HCT116 (cell line): ENCODE measurements around the gene FAT1. TPM values are rescaled to one million over a fixed set of nuclear protein-coding genes. Genes with fewer than 3 reads are reported as not detected.

Experiments
- ATAC-seq: fragments of 200-7000 bp; cut with Tn5 transposase; 2 replicates; pipeline ENCODE4 v1.9.1; 2020; ENCODE audit warnings: mild to moderate bottlenecking, moderate library complexity
- BruUV-seq: library from RNA; stranded (reverse); fragments of 400-500 nt; replicated peaks from 2 replicates; lab custom pipeline; 2021; lab: Mats Ljungman, UMichigan
- CTCF ChIA-PET: fragments of 300-600 bp; sonication (Branson Sonifier 250); formaldehyde crosslinking; loops from one replicate; lab custom pipeline; 2021; ENCODE audit warnings: antibody characterized with exemption; lab: Charles Lee
- POLR2A ChIA-PET: fragments of 300-600, 350-600 bp; sonication (Branson Sonifier 250); formaldehyde crosslinking; loops from one replicate; lab custom pipeline; 2021; ENCODE audit warnings: antibody characterized with exemption; lab: Charles Lee
- RAD21 ChIA-PET, 2 experiments: fragments of 300-600 bp; sonication (Branson Sonifier 250); formaldehyde crosslinking; loops; one replicate each; lab custom pipeline; 2023; ENCODE audit warnings: low total read pairs in 2 of 2; ENCODE audit not compliant: uncharacterized antibody in 2 of 2, unreplicated experiment in 2 of 2, low non-redundant PET in 1 of 2; lab: Charles Lee
- DNase-seq: peaks from one replicate; pipeline ENCODE4 v3.0.0-alpha.2; 2010; ENCODE audit warnings: low read depth, low spot score
- H2AFZ ChIP-seq: fragments of 200-600 bp; shearing (Covaris generic), sonication (generic); 2 replicates; pipeline ENCODE4 v1.6.1; 2017; ENCODE audit warnings: low read depth, mixed run types, mixed read lengths, antibody characterized with exemption, low read length; ENCODE audit not compliant: poor library complexity, severe bottlenecking
- H3K27ac ChIP-seq: 2 replicates; pipeline ENCODE4 v1.5.1; 2012; ENCODE audit warnings: low read depth, low read length
- H3K27me3 ChIP-seq: fragments of 200-600 bp; sonication (generic); 2 replicates; pipeline ENCODE4 v1.6.1; 2016; ENCODE audit warnings: mixed run types, low read length, mixed read lengths; ENCODE audit not compliant: insufficient read depth
- H3K36me3 ChIP-seq, 2 experiments: fragments of 200-500 bp in 1 of 2; fragments of 200-600 bp in 1 of 2; sonication (Bioruptor generic) in 1 of 2; sonication (generic) in 1 of 2; 2 replicates each; pipeline versions ENCODE4 v1.5.1 to v1.6.1; 2014 to 2016; ENCODE audit warnings: low read length in 2 of 2, inconsistent platforms in 1 of 2, mixed read lengths in 1 of 2, mixed run types in 1 of 2; ENCODE audit not compliant: insufficient read depth in 2 of 2, control insufficient read depth in 1 of 2
- H3K4me1 ChIP-seq, 2 experiments: fragments of 200-600 bp in 1 of 2; sonication (generic) in 1 of 2; 2 replicates each; pipeline versions ENCODE4 v1.5.1 to v1.6.1; 2012 to 2017; ENCODE audit warnings: low read length in 2 of 2, inconsistent platforms in 1 of 2, mild to moderate bottlenecking in 1 of 2, mixed read lengths in 1 of 2, mixed run types in 1 of 2, moderate library complexity in 1 of 2; ENCODE audit not compliant: insufficient read depth in 2 of 2, control insufficient read depth in 1 of 2
- H3K4me2 ChIP-seq: fragments of 200-600 bp; sonication (generic); 2 replicates; pipeline ENCODE4 v1.6.1; 2017; ENCODE audit warnings: mixed run types, low read length, mixed read lengths
- H3K4me3 ChIP-seq, 2 experiments: fragments of 200-600 bp in 1 of 2; sonication (generic) in 1 of 2; replicated peaks in 1 of 2; 2 replicates each; pipeline ENCODE4 v1.5.1; 2011 to 2016; ENCODE audit warnings: low read length in 2 of 2, control low read depth in 1 of 2, low read depth in 1 of 2, mild to moderate bottlenecking in 1 of 2, mixed read lengths in 1 of 2, mixed run types in 1 of 2
- H3K79me2 ChIP-seq: fragments of 200-600 bp; sonication (generic); 2 replicates; pipeline ENCODE4 v1.6.1; 2017; ENCODE audit warnings: mild to moderate bottlenecking, mixed run types, low read length, moderate library complexity, mixed read lengths; ENCODE audit not compliant: insufficient read depth
- H3K9ac ChIP-seq: fragments of 200-600 bp; sonication (generic); 2 replicates; pipeline ENCODE4 v1.6.1; 2016; ENCODE audit warnings: low read length, mixed read lengths
- H3K9me2 ChIP-seq: fragments of 200-600 bp; sonication (generic), shearing (Covaris generic); 2 replicates; pipeline ENCODE4 v1.6.1; 2017; ENCODE audit warnings: mixed run types, mild to moderate bottlenecking, moderate library complexity; ENCODE audit not compliant: insufficient read depth
- H3K9me3 ChIP-seq, 2 experiments: fragments of 200-500 bp in 1 of 2; fragments of 200-600 bp in 1 of 2; sonication (Bioruptor generic) in 1 of 2; sonication (generic) in 1 of 2; 2 replicates each; pipeline ENCODE4 v1.6.1; 2014 to 2017; ENCODE audit warnings: low read length in 2 of 2, mixed read lengths in 2 of 2, inconsistent platforms in 1 of 2, low read depth in 1 of 2, mild to moderate bottlenecking in 1 of 2, mixed run types in 1 of 2, moderate library complexity in 1 of 2; ENCODE audit not compliant: control insufficient read depth in 1 of 2, insufficient read depth in 1 of 2
- H4K20me1 ChIP-seq: fragments of 200-600 bp; sonication (generic), shearing (Covaris generic); 2 replicates; pipeline ENCODE4 v1.6.1; 2017; ENCODE audit warnings: mixed run types, mild to moderate bottlenecking, moderate library complexity; ENCODE audit not compliant: insufficient read depth
- CBX3 ChIP-seq: IDR thresholded peaks from 2 replicates; pipeline ENCODE4 v1.6.1; 2012; ENCODE audit warnings: low read depth
- CEBPB ChIP-seq: IDR thresholded peaks from 2 replicates; pipeline ENCODE4 v1.6.1; 2012; ENCODE audit warnings: low read depth
- ELF1 ChIP-seq: IDR thresholded peaks from 2 replicates; pipeline ENCODE4 v1.6.1; 2012; ENCODE audit warnings: low read depth, borderline replicate concordance
- EZH2 ChIP-seq: fragments of 200-600 bp; sonication (generic); IDR thresholded peaks from 2 replicates; pipeline ENCODE4 v1.6.1; 2017; ENCODE audit warnings: antibody characterized with exemption, mixed run types
- FOSL1 ChIP-seq: IDR thresholded peaks from 2 replicates; pipeline ENCODE4 v1.6.1; 2012; ENCODE audit warnings: low read depth
- JUND ChIP-seq: IDR thresholded peaks from 2 replicates; pipeline ENCODE4 v1.6.1; 2012
- POLR2A ChIP-seq: IDR thresholded peaks from 2 replicates; pipeline ENCODE4 v1.7.0; 2011; ENCODE audit warnings: borderline replicate concordance; ENCODE audit not compliant: insufficient read depth, insufficient read length; ENCODE audit errors: extremely low read depth
- POLR2AphosphoS5 ChIP-seq: IDR thresholded peaks from 2 replicates; pipeline ENCODE4 v1.6.1; 2011; ENCODE audit warnings: mild to moderate bottlenecking, low read depth, low read length, moderate library complexity
- TCF7L2 ChIP-seq: IDR thresholded peaks from 2 replicates; pipeline ENCODE4 v1.7.0; 2011; ENCODE audit warnings: borderline replicate concordance, inconsistent platforms; ENCODE audit not compliant: insufficient read depth, insufficient read length; ENCODE audit errors: extremely low read depth
- ZFX ChIP-seq: fragments of 450-650 bp; IDR thresholded peaks from 2 replicates; pipeline ENCODE4 v1.6.1; 2017
- ZNF274 ChIP-seq: fragments of 200-500 bp; sonication (Bioruptor generic); IDR thresholded peaks from 2 replicates; pipeline ENCODE4 v1.6.1; 2014; ENCODE audit warnings: mild to moderate bottlenecking, low read depth, low read length, inconsistent platforms
- intact Hi-C: fragments of 100-400 bp; cut with micrococcal nuclease; formaldehyde crosslinking; loops from 2 replicates; pipeline ENCODE4 v1.10.0; 2022
- total RNA-seq: library from RNA; stranded (reverse); gene quantifications from one replicate; pipeline ENCODE4 v1.2.1, GENCODE V29; 2021; ENCODE audit not compliant: unreplicated experiment
- TF ChIP-seq, protein P1 (sequence below), 3 experiments: fragments of 200-600 bp in 1 of 3; sonication (generic) in 1 of 3; IDR thresholded peaks in 2 of 3; conservative IDR thresholded peaks in 1 of 3; 2 replicates each; pipeline ENCODE4 v1.5.1; 2012 to 2017; ENCODE audit warnings: low read depth in 2 of 3, low read length in 2 of 3, antibody characterized with exemption in 1 of 3, borderline replicate concordance in 1 of 3, control low read depth in 1 of 3, mild to moderate bottlenecking in 1 of 3, mixed read lengths in 1 of 3, mixed run types in 1 of 3, moderate library complexity in 1 of 3; ENCODE audit not compliant: insufficient read depth in 1 of 3
- TF ChIP-seq, protein P2 (sequence below): IDR thresholded peaks from 2 replicates; pipeline ENCODE4 v1.6.1; 2011; ENCODE audit warnings: mild to moderate bottlenecking, low read length, moderate library complexity; ENCODE audit not compliant: insufficient replicate concordance; ENCODE audit errors: extremely low read depth
- TF ChIP-seq, protein P3 (sequence below): IDR thresholded peaks from 2 replicates; pipeline ENCODE4 v1.6.1; 2012
- TF ChIP-seq, protein P4 (sequence below): IDR thresholded peaks from 2 replicates; pipeline ENCODE4 v1.6.1; 2012; ENCODE audit warnings: low read depth
- TF ChIP-seq, protein P5 (sequence below): IDR thresholded peaks from 2 replicates; pipeline ENCODE4 v1.6.1; 2012

Gene FAT1
- total RNA-seq, 1 experiment from 2014 or later: 676 TPM

DNA sequence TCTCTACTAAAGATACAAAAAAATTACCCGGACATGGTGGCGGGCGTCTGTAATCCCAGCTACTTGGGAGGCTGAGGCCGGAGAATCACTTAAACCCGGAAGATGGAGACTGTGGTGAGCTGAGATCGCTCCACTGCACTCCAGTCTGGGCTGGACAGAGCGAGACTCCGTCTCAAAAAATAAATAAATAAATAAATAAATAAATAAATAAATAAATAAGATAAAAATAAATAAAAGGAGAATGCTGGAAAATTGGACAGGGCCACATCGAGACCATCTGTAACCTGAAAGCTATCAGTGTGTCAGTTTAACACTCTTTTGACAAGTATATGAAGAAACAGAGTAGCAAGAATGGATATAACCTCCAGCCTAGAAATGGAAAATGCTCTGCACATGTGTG lies 15.7 kb upstream of the FAT1 start (continued):
- TF ChIP-seq, protein P1, sequence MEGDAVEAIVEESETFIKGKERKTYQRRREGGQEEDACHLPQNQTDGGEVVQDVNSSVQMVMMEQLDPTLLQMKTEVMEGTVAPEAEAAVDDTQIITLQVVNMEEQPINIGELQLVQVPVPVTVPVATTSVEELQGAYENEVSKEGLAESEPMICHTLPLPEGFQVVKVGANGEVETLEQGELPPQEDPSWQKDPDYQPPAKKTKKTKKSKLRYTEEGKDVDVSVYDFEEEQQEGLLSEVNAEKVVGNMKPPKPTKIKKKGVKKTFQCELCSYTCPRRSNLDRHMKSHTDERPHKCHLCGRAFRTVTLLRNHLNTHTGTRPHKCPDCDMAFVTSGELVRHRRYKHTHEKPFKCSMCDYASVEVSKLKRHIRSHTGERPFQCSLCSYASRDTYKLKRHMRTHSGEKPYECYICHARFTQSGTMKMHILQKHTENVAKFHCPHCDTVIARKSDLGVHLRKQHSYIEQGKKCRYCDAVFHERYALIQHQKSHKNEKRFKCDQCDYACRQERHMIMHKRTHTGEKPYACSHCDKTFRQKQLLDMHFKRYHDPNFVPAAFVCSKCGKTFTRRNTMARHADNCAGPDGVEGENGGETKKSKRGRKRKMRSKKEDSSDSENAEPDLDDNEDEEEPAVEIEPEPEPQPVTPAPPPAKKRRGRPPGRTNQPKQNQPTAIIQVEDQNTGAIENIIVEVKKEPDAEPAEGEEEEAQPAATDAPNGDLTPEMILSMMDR (IDR thresholded peaks at IDR 0.05 in 2 of 3, conservative IDR thresholded peaks at IDR 0.05 in 1 of 3; ENCODE audit: borderline replicate concordance in 1 of 3, insufficient read depth in 1 of 3, low read depth in 2 of 3, low read length in 2 of 3): no peak
- no peak for TF ChIP-seq CEBPB
- TF ChIP-seq ZFX: no peak
- TF ChIP-seq, all 23 proteins: peak for 0

DNA sequence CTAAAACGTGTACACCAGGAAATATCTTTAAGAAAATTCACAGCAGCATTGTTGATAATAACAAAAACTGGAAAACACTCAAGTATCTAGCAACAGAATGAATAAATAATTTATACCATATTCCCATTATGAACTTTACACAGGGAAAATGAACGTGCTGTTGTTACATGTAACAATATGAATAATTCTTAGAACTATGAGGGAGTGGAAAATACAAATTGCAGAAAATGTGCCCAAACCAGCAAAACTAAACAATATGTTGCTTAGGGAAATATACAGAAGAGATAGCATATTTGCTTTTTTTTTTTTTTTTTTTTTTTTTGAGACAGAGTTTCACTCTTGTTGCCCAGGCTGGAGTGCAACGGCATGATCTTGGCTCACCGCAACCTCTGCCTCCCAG lies 14.8 kb upstream of the FAT1 start:
- DNase-seq (no peak), ATAC-seq (no peak)
- ChIA-PET RAD21 (interaction anchor here (0.6 kb wide), 2 partner anchors 69 to 92 kb away, joined by 3 read pairs; no protein-coding TSS in a partner anchor), POLR2A (no interaction called here), CTCF (no interaction called here)
- no peaks in the 10 kb centered on the region for H3K27me3 ChIP-seq
- TF ChIP-seq, protein P2, sequence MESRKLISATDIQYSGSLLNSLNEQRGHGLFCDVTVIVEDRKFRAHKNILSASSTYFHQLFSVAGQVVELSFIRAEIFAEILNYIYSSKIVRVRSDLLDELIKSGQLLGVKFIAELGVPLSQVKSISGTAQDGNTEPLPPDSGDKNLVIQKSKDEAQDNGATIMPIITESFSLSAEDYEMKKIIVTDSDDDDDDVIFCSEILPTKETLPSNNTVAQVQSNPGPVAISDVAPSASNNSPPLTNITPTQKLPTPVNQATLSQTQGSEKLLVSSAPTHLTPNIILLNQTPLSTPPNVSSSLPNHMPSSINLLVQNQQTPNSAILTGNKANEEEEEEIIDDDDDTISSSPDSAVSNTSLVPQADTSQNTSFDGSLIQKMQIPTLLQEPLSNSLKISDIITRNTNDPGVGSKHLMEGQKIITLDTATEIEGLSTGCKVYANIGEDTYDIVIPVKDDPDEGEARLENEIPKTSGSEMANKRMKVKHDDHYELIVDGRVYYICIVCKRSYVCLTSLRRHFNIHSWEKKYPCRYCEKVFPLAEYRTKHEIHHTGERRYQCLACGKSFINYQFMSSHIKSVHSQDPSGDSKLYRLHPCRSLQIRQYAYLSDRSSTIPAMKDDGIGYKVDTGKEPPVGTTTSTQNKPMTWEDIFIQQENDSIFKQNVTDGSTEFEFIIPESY: no peak
- no peak for TF ChIP-seq ZFX
- no peak for TF ChIP-seq POLR2A
- TF ChIP-seq, protein P3, sequence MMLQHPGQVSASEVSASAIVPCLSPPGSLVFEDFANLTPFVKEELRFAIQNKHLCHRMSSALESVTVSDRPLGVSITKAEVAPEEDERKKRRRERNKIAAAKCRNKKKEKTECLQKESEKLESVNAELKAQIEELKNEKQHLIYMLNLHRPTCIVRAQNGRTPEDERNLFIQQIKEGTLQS: no peak
- TF ChIP-seq, protein P4, sequence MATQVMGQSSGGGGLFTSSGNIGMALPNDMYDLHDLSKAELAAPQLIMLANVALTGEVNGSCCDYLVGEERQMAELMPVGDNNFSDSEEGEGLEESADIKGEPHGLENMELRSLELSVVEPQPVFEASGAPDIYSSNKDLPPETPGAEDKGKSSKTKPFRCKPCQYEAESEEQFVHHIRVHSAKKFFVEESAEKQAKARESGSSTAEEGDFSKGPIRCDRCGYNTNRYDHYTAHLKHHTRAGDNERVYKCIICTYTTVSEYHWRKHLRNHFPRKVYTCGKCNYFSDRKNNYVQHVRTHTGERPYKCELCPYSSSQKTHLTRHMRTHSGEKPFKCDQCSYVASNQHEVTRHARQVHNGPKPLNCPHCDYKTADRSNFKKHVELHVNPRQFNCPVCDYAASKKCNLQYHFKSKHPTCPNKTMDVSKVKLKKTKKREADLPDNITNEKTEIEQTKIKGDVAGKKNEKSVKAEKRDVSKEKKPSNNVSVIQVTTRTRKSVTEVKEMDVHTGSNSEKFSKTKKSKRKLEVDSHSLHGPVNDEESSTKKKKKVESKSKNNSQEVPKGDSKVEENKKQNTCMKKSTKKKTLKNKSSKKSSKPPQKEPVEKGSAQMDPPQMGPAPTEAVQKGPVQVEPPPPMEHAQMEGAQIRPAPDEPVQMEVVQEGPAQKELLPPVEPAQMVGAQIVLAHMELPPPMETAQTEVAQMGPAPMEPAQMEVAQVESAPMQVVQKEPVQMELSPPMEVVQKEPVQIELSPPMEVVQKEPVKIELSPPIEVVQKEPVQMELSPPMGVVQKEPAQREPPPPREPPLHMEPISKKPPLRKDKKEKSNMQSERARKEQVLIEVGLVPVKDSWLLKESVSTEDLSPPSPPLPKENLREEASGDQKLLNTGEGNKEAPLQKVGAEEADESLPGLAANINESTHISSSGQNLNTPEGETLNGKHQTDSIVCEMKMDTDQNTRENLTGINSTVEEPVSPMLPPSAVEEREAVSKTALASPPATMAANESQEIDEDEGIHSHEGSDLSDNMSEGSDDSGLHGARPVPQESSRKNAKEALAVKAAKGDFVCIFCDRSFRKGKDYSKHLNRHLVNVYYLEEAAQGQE: no peak
- TF ChIP-seq ELF1: no peak
- no peak for TF ChIP-seq ZNF274
- no peak for TF ChIP-seq TCF7L2
- TF ChIP-seq JUND: no peak
- no peak for TF ChIP-seq FOSL1
- no peak for TF ChIP-seq POLR2AphosphoS5
- TF ChIP-seq CBX3: no peak
- TF ChIP-seq, protein P5, sequence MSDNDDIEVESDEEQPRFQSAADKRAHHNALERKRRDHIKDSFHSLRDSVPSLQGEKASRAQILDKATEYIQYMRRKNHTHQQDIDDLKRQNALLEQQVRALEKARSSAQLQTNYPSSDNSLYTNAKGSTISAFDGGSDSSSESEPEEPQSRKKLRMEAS: no peak
- TF ChIP-seq EZH2: no peak
- BruUV-seq: no TSS peak
- H3K9me3 ChIP-seq: no peaks in the 10 kb centered on the region
- H2AFZ ChIP-seq: no peak overlapping the region
- H3K36me3 ChIP-seq: no peaks in the 10 kb centered on the region
- no peak overlapping the region for H3K27ac ChIP-seq
- intact Hi-C loops: no loop called here
- H3K4me1 ChIP-seq: peaks cover 41 to 60% of the 10 kb centered on the region in 2 experiments
- H4K20me1 ChIP-seq: no peaks in the 10 kb centered on the region
- no peaks in the 10 kb centered on the region for H3K79me2 ChIP-seq
- H3K9me2 ChIP-seq: no peaks in the 10 kb centered on the region
- H3K9ac ChIP-seq: no peak overlapping the region
- H3K4me3 ChIP-seq: no peak overlapping the region
- H3K4me2 ChIP-seq: no peak overlapping the region
